ENCODE results near the gene ANKS1B. TPM values are rescaled to one million over a fixed set of nuclear protein-coding genes. Genes with fewer than 3 reads are reported as not detected.

The ANKS1B gene
- total and polyA plus RNA-seq, 10 of the 15 experiments (the other 5 are each of a cell fraction or from before 2014, with no cell fraction given), result 0.16 to 1.3 (median 0.82) TPM; not detected in 7

GRCh38 chr12:98939350-98939749 lies 1045.4 kb downstream of the ANKS1B start:
- Histone ChIP-seq H3K4me2 (ENCODE audit: control insufficient read depth, insufficient read depth) (no peak overlapping the region), H3K79me2 (ENCODE audit: control insufficient read depth, insufficient read depth, low read length) (no peaks in the 10 kb centered on the region), H3K4me1 (ENCODE audit: control insufficient read depth, insufficient read depth, low read length) (no peaks in the 10 kb centered on the region), H3K9me3 (replicated peaks; ENCODE audit: control insufficient read depth, insufficient read depth, low read length) (no peaks in the 10 kb centered on the region), H3K27ac (ENCODE audit: control insufficient read depth, insufficient read depth) (no peak overlapping the region), H3K9ac (ENCODE audit: control insufficient read depth, insufficient read depth, low read length) (no peak overlapping the region), H3K4me3 (no peak overlapping the region), H4K20me1 (ENCODE audit: control insufficient read depth, insufficient read depth) (no peaks in the 10 kb centered on the region), H2AFZ (ENCODE audit: control insufficient read depth, low read depth, low read length) (no peak overlapping the region), H3K36me3 (ENCODE audit: control insufficient read depth in 2 of 2, insufficient read depth in 2 of 2, low read length in 1 of 2) (no peaks in the 10 kb centered on the region), H3K27me3 (replicated peaks in 1 of 2; ENCODE audit: control insufficient read depth in 2 of 2, insufficient read depth in 2 of 2, low read length in 1 of 2) (no peaks in the 10 kb centered on the region)
- CTCF ChIA-PET, result interaction anchor here (1.1 to 2.0 kb wide), 5 partner anchors 12 to 214 kb away, joined by 3 to 8 read pairs (median 3); no protein-coding TSS in a partner anchor
- in situ Hi-C loops (cut with MboI), result no loop called here
- RAD21 ChIA-PET (ENCODE audit: unreplicated experiment), result interaction anchor here (1.3 to 1.7 kb wide), 2 partner anchors 209 to 240 kb away, joined by 3 to 4 read pairs; no protein-coding TSS in a partner anchor
- SMC1A ChIA-PET (ENCODE audit: uncharacterized antibody, unreplicated experiment), result interaction anchor here (1.2 kb wide), 1 partner anchor 59 kb away, joined by 3 read pairs; no protein-coding TSS in a partner anchor
- DNase-seq (ENCODE audit: low read depth, low spot score) (no peak), FAIRE-seq (no peak), ATAC-seq (peak; percentile 59)
- TF ChIP-seq RAD21 (IDR thresholded peaks at IDR 0.05; ENCODE audit: insufficient read depth, low read depth, low read length), result peak; percentile 31; the same call in 1 of the 2 replicates
- no peak for TF ChIP-seq SMARCA5 (IDR thresholded peaks at IDR 0.05)
- TF ChIP-seq NFYA (IDR thresholded peaks at IDR 0.05; ENCODE audit: borderline replicate concordance, low read depth, low read length), result no peak
- no peak for TF ChIP-seq HDAC2 (IDR thresholded peaks at IDR 0.05)
- TF ChIP-seq STAT1 (conservative IDR thresholded peaks at IDR 0.05), result no peak
- TF ChIP-seq ZSCAN29 (IDR thresholded peaks at IDR 0.05), result no peak
- TF ChIP-seq HDAC6 (IDR thresholded peaks at IDR 0.05; ENCODE audit: unreplicated experiment), result no peak
- no peak for TF ChIP-seq ATF2 (IDR thresholded peaks at IDR 0.05; ENCODE audit: low read length)
- peak; percentile 27 to 45 (median 39); a peak in 3 of 6 replicates for TF ChIP-seq CTCF (IDR thresholded peaks at IDR 0.05 in 2 of 3, conservative IDR thresholded peaks at IDR 0.05 in 1 of 3; ENCODE audit: control insufficient read depth in 2 of 3, extremely low read depth in 1 of 3, insufficient read depth in 1 of 3, low read depth in 3 of 3, low read length in 3 of 3)
- no peak for TF ChIP-seq POU2F2 (IDR thresholded peaks at IDR 0.05; ENCODE audit: borderline replicate concordance, low read depth, low read length)
- POLR2A ChIA-PET, result no interaction called here
- BruUV-seq (replicated peaks), result no TSS peak
- intact Hi-C loops (cut with micrococcal nuclease; ENCODE audit: unreplicated experiment), result loop anchor here (2.0 kb wide), 1 partner anchor 241 kb away; no protein-coding TSS in a partner anchor
- WGBS (ENCODE audit: insufficient coverage, insufficient replicate concordance, low lambda C conversion rate, missing lambda C conversion rate), result 0% methylated on average over 2 of the region's 2 CpGs
